A549 (cell line): ENCODE data around the gene MTCL1. TPM values are rescaled to one million over a fixed set of nuclear protein-coding genes. Genes with fewer than 3 reads are reported as not detected.
A peak's percentile ranks its signal among the peaks of the same experiment; 100 is the strongest.

Source experiments
- ATAC-seq, 2 experiments: fragments of 200-7000 bp in 1 of 2; fragments of >200 bp in 1 of 2; cut with Nextera tagmentation in 1 of 2; cut with Tn5 transposase in 1 of 2; 3 replicates each; pipeline versions ENCODE4 v1.8.0 to v1.9.1; 2018 to 2020; ENCODE audit warnings: mild to moderate bottlenecking in 1 of 2, moderate library complexity in 1 of 2
- CTCF ChIA-PET: fragments of 300-600 bp; sonication (Branson Sonifier 250); formaldehyde crosslinking; extraction: SDS; loops from one replicate; lab custom pipeline; 2021; ENCODE audit warnings: antibody characterized with exemption, inconsistent platforms; lab: Yijun Ruan, JAX
- POLR2A ChIA-PET: fragments of 350-600 bp; formaldehyde crosslinking; extraction: SDS; loops from one replicate; lab custom pipeline; 2021; ENCODE audit warnings: antibody characterized with exemption, inconsistent platforms; lab: Yijun Ruan, JAX
- DNase-seq, 2 experiments: peaks; one replicate each; pipeline versions ENCODE4 v3.0.0 to v3.0.0-alpha.2; 2011 to 2016; ENCODE audit warnings: low read depth in 1 of 2, low spot score in 1 of 2
- FAIRE-seq: peaks from 2 replicates; lab custom pipeline; 2011; peaks lifted over from hg19 to GRCh38; lab: Jason Lieb, UNC
- H3K27ac ChIP-seq, 2 experiments: fragments of >200 bp; sonication (Bioruptor Twin); formaldehyde crosslinking; 3 replicates each; pipeline ENCODE4 v1.5.1; 2016 to 2017
- H3K4me1 ChIP-seq: fragments of >200 bp; sonication (Bioruptor Twin); formaldehyde crosslinking; 3 replicates; pipeline ENCODE4 v1.6.1; 2016
- H3K4me2 ChIP-seq: fragments of >200 bp; sonication (Bioruptor Twin); formaldehyde crosslinking; 3 replicates; pipeline ENCODE4 v1.6.1; 2016
- H3K4me3 ChIP-seq: fragments of >200 bp; sonication (Bioruptor Twin); formaldehyde crosslinking; 3 replicates; pipeline ENCODE4 v1.5.1; 2016
- H3K9me3 ChIP-seq: fragments of >200 bp; sonication (Bioruptor Twin); formaldehyde crosslinking; 3 replicates; pipeline ENCODE4 v1.6.1; 2016
- BHLHE40 ChIP-seq: IDR thresholded peaks from 2 replicates; pipeline ENCODE4 v1.6.1; 2012; ENCODE audit warnings: low read depth, low read length, inconsistent platforms
- CHD4 ChIP-seq: fragments of 200-600 bp; sonication (generic); IDR thresholded peaks from 2 replicates; pipeline ENCODE4 v1.6.1; 2016; ENCODE audit warnings: antibody characterized with exemption, mild to moderate bottlenecking, borderline replicate concordance
- ESRRA ChIP-seq: fragments of 150-350 bp; IDR thresholded peaks from 2 replicates; pipeline ENCODE4 v1.6.1; 2014; ENCODE audit warnings: mild to moderate bottlenecking, low read length, borderline replicate concordance
- HMGXB4 ChIP-seq: fragments of 250-450 bp; sonication (Bioruptor Pico); IDR thresholded peaks from 2 replicates; pipeline ENCODE4 v1.5.0; 2021; ENCODE audit warnings: mild to moderate bottlenecking, moderate library complexity, borderline replicate concordance
- HOXB5 ChIP-seq: fragments of 250-450 bp; sonication (Bioruptor Pico); IDR thresholded peaks from 2 replicates; pipeline ENCODE4 v1.5.0; 2020; ENCODE audit warnings: mild to moderate bottlenecking, moderate library complexity
- JUN ChIP-seq, 2 experiments: fragments of >200 bp; sonication (Bioruptor Twin); formaldehyde crosslinking; IDR thresholded peaks; 2 replicates in 1 of 2; 3 replicates in 1 of 2; pipeline ENCODE4 v1.6.1; 2016 to 2017
- KDM1A ChIP-seq: fragments of 200-600 bp; sonication (generic); IDR thresholded peaks from 2 replicates; pipeline ENCODE4 v1.6.1; 2016; ENCODE audit warnings: low read depth, mild to moderate bottlenecking
- MAFK ChIP-seq: fragments of 450-650 bp; IDR thresholded peaks from 2 replicates; pipeline ENCODE4 v1.6.1; 2014; ENCODE audit not compliant: partially characterized antibody
- NPAS2 ChIP-seq: fragments of 250-450 bp; sonication (Bioruptor Pico); IDR thresholded peaks from 2 replicates; pipeline ENCODE4 v1.8.0; 2022; ENCODE audit warnings: mild to moderate bottlenecking, moderate library complexity, borderline replicate concordance
- NR3C1 ChIP-seq: fragments of >200 bp; sonication (Bioruptor Twin); formaldehyde crosslinking; IDR thresholded peaks from 3 replicates; pipeline ENCODE4 v1.6.1; 2017
- PBX3 ChIP-seq: IDR thresholded peaks from 2 replicates; pipeline ENCODE4 v1.6.1; 2012
- POLR2A ChIP-seq: IDR thresholded peaks from 2 replicates; pipeline ENCODE4 v1.6.1; 2012; ENCODE audit warnings: mild to moderate bottlenecking, low read length
- RFX5 ChIP-seq: fragments of 450-650 bp; IDR thresholded peaks from 2 replicates; pipeline ENCODE4 v1.7.1; 2014; ENCODE audit warnings: antibody characterized with exemption, mild to moderate bottlenecking, moderate library complexity
- TFCP2L1 ChIP-seq: fragments of 250-450 bp; sonication (Bioruptor Pico); IDR thresholded peaks from 2 replicates; pipeline ENCODE4 v1.5.0; 2021; ENCODE audit warnings: mild to moderate bottlenecking
- WGBS: methylation state at CpG from one replicate; pipeline ENCODE4 v1.1.6; 2017; ENCODE audit errors: missing lambda C conversion rate; 5-methylcytosine and 5-hydroxymethylcytosine counted together
- polyA plus RNA-seq, 4 experiments: library from polyadenylated mRNA; depleted of rRNA in 3 of 4; stranded (reverse); fragments of >200 nt; fragmentation: RNase III in 1 of 4; extraction: RNeasy Plus Mini Kit Qiagen cat#74134 plus additional on column Dnase treatment in 1 of 4; gene quantifications; 2 replicates in 3 of 4; 3 replicates in 1 of 4; pipeline ENCODE4 v1.2.3, GENCODE V29; 2011 to 2017

The MTCL1 gene
- polyA plus RNA-seq, 2 of the 4 experiments (the other 2 are of a cell fraction), result 44.4 to 49.6 TPM

- FAIRE-seq (no peak), DNase-seq (no peak), ATAC-seq (no peak)
- CTCF ChIA-PET, result interaction anchor here (0.6 to 5.0 kb wide), 6 partner anchors 15 to 333 kb away, joined by 3 to 70 read pairs (median 18); no protein-coding TSS in a partner anchor
- Histone ChIP-seq H3K4me1 (peaks cover 21% of the 10 kb centered on the region), H3K4me3 (no peak overlapping the region), H3K9me3 (no peaks in the 10 kb centered on the region), H3K27ac (peak overlapping the region in 1 of 2 experiments; percentile 72; a peak in 2 of 6 replicates), H3K4me2 (no peak overlapping the region)
- no peak for TF ChIP-seq TFCP2L1 (CRISPR knock-in tag)
- no peak for TF ChIP-seq HOXB5 (CRISPR knock-in tag)
- TF ChIP-seq NPAS2 (CRISPR knock-in tag), result no peak
- POLR2A ChIA-PET, result no interaction called here
- WGBS, result 88% methylated on average over 6 of the region's 6 CpGs
Observed at GRCh38 chr18:8656232-8656631, 49.1 kb upstream of the MTCL1 start.

GRCh38 chr18:8657050-8657820 lies 48.1 kb upstream of the MTCL1 start:
- peaks cover 30% of the 10 kb centered on the region for H3K4me1 ChIP-seq
- ATAC-seq, result no peak
- TF ChIP-seq JUN (IDR thresholded peaks at IDR 0.05) (no peak), KDM1A (no peak), NPAS2 (CRISPR knock-in tag) (no peak), ESRRA (no peak), NR3C1 (no peak), PBX3 (no peak)
- peak overlapping the region; percentile 10; the same call in 1 of the 3 replicates for H3K4me2 ChIP-seq
- DNase-seq, result no peak
- ChIA-PET CTCF (interaction anchor here (5.0 to 5.1 kb wide), 2 partner anchors 331 to 332 kb away, joined by 29 to 65 read pairs; no protein-coding TSS in a partner anchor), POLR2A (no interaction called here)
- no peaks in the 10 kb centered on the region for H3K9me3 ChIP-seq
- no peak overlapping the region for H3K4me3 ChIP-seq
- no peak for FAIRE-seq
- 84% methylated on average over 13 of the region's 14 CpGs for WGBS
- peak overlapping the region in 1 of 2 experiments; percentile 72; a peak in 3 of 6 replicates for H3K27ac ChIP-seq

- Histone ChIP-seq H3K4me2 (peak overlapping the region; percentile 34; the same call in 2 of the 3 replicates), H3K4me3 (no peak overlapping the region), H3K27ac (peak overlapping the region in 1 of 2 experiments; percentile 72; a peak in 3 of 6 replicates), H3K4me1 (peaks cover 30% of the 10 kb centered on the region), H3K9me3 (no peaks in the 10 kb centered on the region)
- ATAC-seq (peak in 1 of 2 experiments; percentile 48; a peak in 3 of 6 replicates), DNase-seq (peak in 1 of 2 experiments; percentile 38), FAIRE-seq (no peak)
- TF ChIP-seq MAFK, result peak; percentile 66
- peak; percentile 75 for TF ChIP-seq RFX5
- no peak for TF ChIP-seq CHD4
- TF ChIP-seq HOXB5 (CRISPR knock-in tag), result no peak
- ChIA-PET POLR2A (no interaction called here), CTCF (interaction anchor here (5.1 kb wide), 1 partner anchor 330 kb away, joined by 29 read pairs; no protein-coding TSS in a partner anchor)
- WGBS, result 55% methylated on average over 12 of the region's 14 CpGs
Observed at GRCh38 chr18:8657873-8658470, 47.4 kb upstream of the MTCL1 start.

- CTCF ChIA-PET, result interaction anchor here (0.6 to 5.1 kb wide), 4 partner anchors 37 to 858 kb away, joined by 3 to 29 read pairs (median 6); no protein-coding TSS in a partner anchor
- DNase-seq (no peak), ATAC-seq (no peak), FAIRE-seq (no peak)
- POLR2A ChIA-PET, result no interaction called here
- peak overlapping the region in 1 of 2 experiments; percentile 32; a peak in 1 of 6 replicates for H3K27ac ChIP-seq
- 92% methylated on average over 31 of the region's 31 CpGs for WGBS
- H3K9me3 ChIP-seq, result no peaks in the 10 kb centered on the region
- TF ChIP-seq BHLHE40 (no peak), POLR2A (no peak), HMGXB4 (CRISPR knock-in tag) (no peak)
- peaks cover 30% of the 10 kb centered on the region for H3K4me1 ChIP-seq
- no peak overlapping the region for H3K4me3 ChIP-seq
- no peak overlapping the region for H3K4me2 ChIP-seq
Observed at GRCh38 chr18:8658858-8659485, 46.4 kb upstream of the MTCL1 start.
